ENCODE measurements around the gene MICAL2. TPM values are rescaled to one million over a fixed set of nuclear protein-coding genes. Genes with fewer than 3 reads are reported as not detected.

Gene MICAL2
- total RNA-seq, 1 experiment from 2014 or later: 191 TPM

- Mint-ChIP-seq H3K27me3 (ENCODE audit: unreplicated experiment) (no peaks in the 10 kb centered on the region), H3K4me3 (ENCODE audit: low read depth, unreplicated experiment) (no peak overlapping the region), H3K4me1 (ENCODE audit: low read depth, unreplicated experiment) (peaks cover 43% of the 10 kb centered on the region), H3K9me3 (ENCODE audit: low read depth, unreplicated experiment) (no peaks in the 10 kb centered on the region), H3K36me3 (ENCODE audit: insufficient read depth, unreplicated experiment) (peaks cover 62% of the 10 kb centered on the region), H3K27ac (ENCODE audit: unreplicated experiment) (no peak overlapping the region)
- intact Hi-C loops (cut with micrococcal nuclease; ENCODE audit: unreplicated experiment): no loop called here
- TF ChIP-seq CTCF (IDR thresholded peaks at IDR 0.05; ENCODE audit: unreplicated experiment): no peak
- BruUV-seq (replicated peaks): no TSS peak
- CTCF ChIA-PET: no interaction called here
- DNase-seq: no peak
Measured at GRCh38 chr11:12221051-12221535, 110.7 kb downstream of the MICAL2 start.

- no peak overlapping the region for H3K4me3 Mint-ChIP-seq (ENCODE audit: low read depth, unreplicated experiment)
- TF ChIP-seq CTCF (IDR thresholded peaks at IDR 0.05; ENCODE audit: unreplicated experiment): no peak
- no peak overlapping the region for H3K27ac Mint-ChIP-seq (ENCODE audit: unreplicated experiment)
- DNase-seq: no peak
- H3K4me1 Mint-ChIP-seq (ENCODE audit: low read depth, unreplicated experiment): peaks cover 43% of the 10 kb centered on the region
- no peaks in the 10 kb centered on the region for H3K27me3 Mint-ChIP-seq (ENCODE audit: unreplicated experiment)
- H3K36me3 Mint-ChIP-seq (ENCODE audit: insufficient read depth, unreplicated experiment): peaks cover 61% of the 10 kb centered on the region
- H3K9me3 Mint-ChIP-seq (ENCODE audit: low read depth, unreplicated experiment): no peaks in the 10 kb centered on the region
- CTCF ChIA-PET: no interaction called here
- no TSS peak for BruUV-seq (replicated peaks)
- intact Hi-C loops (cut with micrococcal nuclease; ENCODE audit: unreplicated experiment): no loop called here
Measured at GRCh38 chr11:12222055-12222792, 111.8 kb downstream of the MICAL2 start.

- peaks cover 52% of the 10 kb centered on the region for H3K36me3 Mint-ChIP-seq (ENCODE audit: insufficient read depth, unreplicated experiment)
- no peak for TF ChIP-seq CTCF (IDR thresholded peaks at IDR 0.05; ENCODE audit: unreplicated experiment)
- no peak for DNase-seq
- no TSS peak for BruUV-seq (replicated peaks)
- H3K4me3 Mint-ChIP-seq (ENCODE audit: low read depth, unreplicated experiment): no peak overlapping the region
- H3K4me1 Mint-ChIP-seq (ENCODE audit: low read depth, unreplicated experiment): peaks cover 40% of the 10 kb centered on the region
- H3K27ac Mint-ChIP-seq (ENCODE audit: unreplicated experiment): peak overlapping the region; percentile 27
- intact Hi-C loops (cut with micrococcal nuclease; ENCODE audit: unreplicated experiment): no loop called here
- no peaks in the 10 kb centered on the region for H3K9me3 Mint-ChIP-seq (ENCODE audit: low read depth, unreplicated experiment)
- CTCF ChIA-PET: interaction anchor here (0.6 kb wide), 2 partner anchors 126 to 383 kb away, joined by 3 read pairs; no protein-coding TSS in a partner anchor
- H3K27me3 Mint-ChIP-seq (ENCODE audit: unreplicated experiment): no peaks in the 10 kb centered on the region
Measured at GRCh38 chr11:12223771-12224536, 113.6 kb downstream of the MICAL2 start.

GRCh38 chr11:12224537-12224893 lies 114.1 kb downstream of the MICAL2 start:
- DNase-seq: no peak
- no peaks in the 10 kb centered on the region for H3K9me3 Mint-ChIP-seq (ENCODE audit: low read depth, unreplicated experiment)
- H3K36me3 Mint-ChIP-seq (ENCODE audit: insufficient read depth, unreplicated experiment): peaks cover 47% of the 10 kb centered on the region
- intact Hi-C loops (cut with micrococcal nuclease; ENCODE audit: unreplicated experiment): no loop called here
- no peaks in the 10 kb centered on the region for H3K27me3 Mint-ChIP-seq (ENCODE audit: unreplicated experiment)
- no peak for TF ChIP-seq CTCF (IDR thresholded peaks at IDR 0.05; ENCODE audit: unreplicated experiment)
- no TSS peak for BruUV-seq (replicated peaks)
- CTCF ChIA-PET: no interaction called here
- peaks cover 35% of the 10 kb centered on the region for H3K4me1 Mint-ChIP-seq (ENCODE audit: low read depth, unreplicated experiment)
- H3K27ac Mint-ChIP-seq (ENCODE audit: unreplicated experiment): peak overlapping the region; percentile 27
- H3K4me3 Mint-ChIP-seq (ENCODE audit: low read depth, unreplicated experiment): no peak overlapping the region
